ENCODE results near the gene HAUS7. TPM values are rescaled to one million over a fixed set of nuclear protein-coding genes. Genes with fewer than 3 reads are reported as not detected.

The HAUS7 gene
- total RNA-seq, 1 experiment from 2014 or later, result 29.3 TPM

GRCh38 chrX:153495903-153496589 is 25.7 kb upstream of the HAUS7 start:
- no TSS peak for BruUV-seq (replicated peaks)
- 0 out of 2 replicates have a peak, but pooled peaks cover 3% of the 10 kb centered on the region for H3F3A ChIP-seq (ENCODE audit: insufficient read depth, low read depth)
- intact Hi-C loops (cut with micrococcal nuclease; ENCODE audit: unreplicated experiment), result no loop called here
- H3K4me1 ChIP-seq (replicated peaks; ENCODE audit: insufficient read depth), result no peaks in the 10 kb centered on the region
- ChIA-PET POLR2A (ENCODE audit: unreplicated experiment) (no interaction called here), CTCF (no interaction called here)
- H3K27me3 ChIP-seq (ENCODE audit: insufficient read depth, low read depth), result peaks cover 24% of the 10 kb centered on the region
- no peak overlapping the region for H3K27ac ChIP-seq
- no peaks in the 10 kb centered on the region for H3K36me3 ChIP-seq (ENCODE audit: low read depth)
- TF ChIP-seq CTCF (conservative IDR thresholded peaks at IDR 0.05), result no peak
- no peak for TF ChIP-seq EZH2 (IDR thresholded peaks at IDR 0.05; ENCODE audit: low read depth)
- H2AFZ ChIP-seq, result no peak overlapping the region
- no peaks in the 10 kb centered on the region for H4K20me1 ChIP-seq (ENCODE audit: insufficient read depth)
- H3K79me2 ChIP-seq (ENCODE audit: low read depth), result no peaks in the 10 kb centered on the region
- DNase-seq, result no peak
- no peaks in the 10 kb centered on the region for H3K9me3 ChIP-seq (ENCODE audit: insufficient read depth, low read depth)
- H3K4me2 ChIP-seq, result no peak overlapping the region
- H3K9me2 ChIP-seq (ENCODE audit: insufficient read depth), result no peaks in the 10 kb centered on the region
- H3K4me3 ChIP-seq, result no peak overlapping the region

- no peak for DNase-seq
- no peaks in the 10 kb centered on the region for H3K9me3 ChIP-seq (ENCODE audit: insufficient read depth, low read depth)
- ChIA-PET POLR2A (ENCODE audit: unreplicated experiment) (no interaction called here), CTCF (no interaction called here)
- H3K9me2 ChIP-seq (ENCODE audit: insufficient read depth), result no peaks in the 10 kb centered on the region
- H3K4me2 ChIP-seq, result no peak overlapping the region
- H3K4me3 ChIP-seq, result no peak overlapping the region
- BruUV-seq (replicated peaks), result no TSS peak
- H3K27me3 ChIP-seq (ENCODE audit: insufficient read depth, low read depth), result peaks cover 23% of the 10 kb centered on the region
- H3K36me3 ChIP-seq (ENCODE audit: low read depth), result no peaks in the 10 kb centered on the region
- no peak overlapping the region for H2AFZ ChIP-seq
- H4K20me1 ChIP-seq (ENCODE audit: insufficient read depth), result no peaks in the 10 kb centered on the region
- H3K4me1 ChIP-seq (replicated peaks; ENCODE audit: insufficient read depth), result no peaks in the 10 kb centered on the region
- no peak for TF ChIP-seq EZH2 (IDR thresholded peaks at IDR 0.05; ENCODE audit: low read depth)
- TF ChIP-seq CTCF (conservative IDR thresholded peaks at IDR 0.05), result no peak
- H3K27ac ChIP-seq, result no peak overlapping the region
- H3K79me2 ChIP-seq (ENCODE audit: low read depth), result no peaks in the 10 kb centered on the region
- intact Hi-C loops (cut with micrococcal nuclease; ENCODE audit: unreplicated experiment), result no loop called here
- H3F3A ChIP-seq (ENCODE audit: insufficient read depth, low read depth), result no peaks in the 10 kb centered on the region
These were observed 25.0 kb upstream of the HAUS7 start for GRCh38 chrX:153495362-153495751.

- DNase-seq, result peak in 1 of 2 experiments; percentile 12
- Histone ChIP-seq H3K4me2 (no peak within 1 kb of the TSS), H3K79me2 (ENCODE audit: low read depth) (no peaks in the 10 kb centered on the region), H3K27me3 (ENCODE audit: insufficient read depth, low read depth) (peaks cover 17% of the 10 kb centered on the region), H3K4me3 (no peak within 1 kb of the TSS), H3K4me1 (replicated peaks; ENCODE audit: insufficient read depth) (no peaks in the 10 kb centered on the region), H2AFZ (no peak within 1 kb of the TSS), H4K20me1 (ENCODE audit: insufficient read depth) (no peaks in the 10 kb centered on the region), H3K27ac (no peak within 1 kb of the TSS), H3K9me3 (ENCODE audit: insufficient read depth, low read depth) (no peaks in the 10 kb centered on the region), H3K9me2 (ENCODE audit: insufficient read depth) (no peaks in the 10 kb centered on the region), H3K36me3 (ENCODE audit: low read depth) (no peaks in the 10 kb centered on the region), H3F3A (ENCODE audit: insufficient read depth, low read depth) (no peaks in the 10 kb centered on the region)
- ChIA-PET POLR2A (ENCODE audit: unreplicated experiment) (no interaction called here), CTCF (no interaction called here)
- intact Hi-C loops (cut with micrococcal nuclease; ENCODE audit: unreplicated experiment), result no loop called here
- no peak for TF ChIP-seq CTCF (conservative IDR thresholded peaks at IDR 0.05)
- no TSS peak for BruUV-seq (replicated peaks)
These were observed 24.4 kb upstream of the HAUS7 start, which contains the start of gene BGN for GRCh38 chrX:153494541-153495361. Gene BGN, plus strand, starts transcription at chrX:153494980. Its CDS starts 9,652 bp downstream, at chrX:153504632.
